Measurements from ENCODE around the gene PLCD3.

GRCh38 chr17:45103269-45103795, 29.0 kb downstream of the PLCD3 start:
- no peak for TF ChIP-seq CHD2 (IDR thresholded peaks at IDR 0.05; ENCODE audit: low read length, partially characterized antibody)
- no peak for TF ChIP-seq REST (IDR thresholded peaks at IDR 0.05; ENCODE audit: low read depth, low read length)
- no peak for TF ChIP-seq CTCF (IDR thresholded peaks at IDR 0.05)
- TF ChIP-seq EP300 (IDR thresholded peaks at IDR 0.05; ENCODE audit: borderline replicate concordance in 1 of 2, low read depth in 1 of 2, low read length in 1 of 2): no peak
